ENCODE data around the gene PXN.
A peak's percentile ranks its signal among the peaks of the same experiment; 100 is the strongest.
"Not testable (repeated sequence)": the region's sequence is repeated elsewhere in the genome, so short reads cannot be mapped to it uniquely, and the experiment has no call there.

PXN gene

DNA sequence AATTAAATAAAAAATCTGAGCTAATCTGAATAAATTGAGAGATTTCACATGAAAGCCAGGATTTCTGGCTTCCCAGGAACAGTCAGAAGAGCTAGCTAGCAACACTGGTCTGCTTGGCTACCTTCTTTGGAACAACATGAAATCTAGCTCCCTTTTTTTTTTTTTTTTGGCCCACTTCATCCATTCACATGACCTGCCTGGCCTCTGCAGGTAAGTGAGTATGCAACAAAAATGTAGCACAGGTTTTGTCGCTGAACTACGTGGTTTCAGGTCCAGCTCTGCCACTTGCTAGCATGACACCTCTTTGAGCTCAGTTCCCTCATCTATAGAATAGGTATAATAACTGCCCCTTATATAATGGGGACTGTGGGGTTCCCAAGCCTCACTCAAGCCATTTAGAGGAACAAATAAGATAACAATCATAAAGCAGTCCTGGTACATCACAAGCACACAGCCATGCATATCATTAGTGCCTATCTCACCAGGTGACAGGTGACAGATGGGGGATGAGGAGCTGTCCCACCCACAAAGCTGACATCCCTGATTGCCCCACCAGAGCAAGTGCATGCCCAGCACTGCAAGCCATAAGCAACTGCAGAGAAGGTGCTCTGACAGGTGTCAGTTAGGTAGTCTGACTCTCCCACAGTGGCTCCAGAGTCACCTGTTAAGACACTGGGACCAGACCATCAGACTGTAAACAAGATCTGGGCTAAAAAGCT, 25.6 kb downstream of the PXN start:
- DNase-seq: no peak

DNA sequence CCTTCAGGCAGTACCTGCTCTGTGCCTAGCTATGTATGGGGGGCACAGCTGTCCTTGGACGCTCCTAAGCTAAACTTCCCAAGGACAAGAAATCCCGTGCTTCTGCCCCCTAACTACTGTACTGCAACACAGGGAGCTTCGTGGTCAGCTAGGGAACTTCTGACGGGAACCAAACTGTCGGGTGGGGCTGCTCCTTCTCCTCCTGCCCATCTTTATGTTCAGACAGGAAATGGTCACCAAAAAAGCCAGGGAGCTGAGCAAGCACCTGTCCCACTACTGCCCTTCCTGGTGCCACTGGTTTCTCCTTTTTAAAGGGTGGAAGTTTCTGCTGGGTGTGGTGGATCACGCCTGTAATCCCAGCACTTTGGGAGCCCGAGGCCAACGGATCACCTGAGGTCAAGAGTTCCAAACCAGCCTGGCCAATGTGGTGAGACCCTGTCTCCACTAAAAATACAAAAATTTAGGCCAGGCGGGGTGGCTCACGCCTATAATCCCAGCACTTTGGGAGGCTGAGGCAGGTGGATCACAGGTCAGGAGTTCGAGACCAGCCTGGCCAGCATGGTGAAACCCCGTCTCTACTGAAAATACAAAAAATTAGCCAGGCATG, 26.6 kb downstream of the PXN start:
- DNase-seq: peak; percentile 51

DNA sequence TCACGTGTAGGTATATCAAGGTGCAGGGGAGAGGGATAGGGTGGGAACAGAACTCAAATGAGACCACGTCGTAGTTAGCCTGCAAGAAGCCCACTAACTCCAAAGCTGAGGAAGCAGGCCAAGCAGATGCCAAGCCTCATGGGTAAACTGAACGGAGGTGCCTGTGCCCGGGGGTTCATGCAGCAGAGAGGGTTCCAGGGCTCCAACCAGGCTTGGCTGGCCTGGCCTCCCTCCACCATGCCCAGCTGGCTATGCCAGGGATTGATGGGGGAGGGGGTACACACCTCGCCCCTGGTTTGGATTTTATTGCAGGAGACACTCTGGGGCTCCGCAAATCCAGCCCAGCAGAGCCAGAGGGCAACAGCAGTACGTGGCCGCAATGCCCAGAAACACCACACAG, 27.3 kb downstream of the PXN start:
- DNase-seq: peak; percentile 49

DNA sequence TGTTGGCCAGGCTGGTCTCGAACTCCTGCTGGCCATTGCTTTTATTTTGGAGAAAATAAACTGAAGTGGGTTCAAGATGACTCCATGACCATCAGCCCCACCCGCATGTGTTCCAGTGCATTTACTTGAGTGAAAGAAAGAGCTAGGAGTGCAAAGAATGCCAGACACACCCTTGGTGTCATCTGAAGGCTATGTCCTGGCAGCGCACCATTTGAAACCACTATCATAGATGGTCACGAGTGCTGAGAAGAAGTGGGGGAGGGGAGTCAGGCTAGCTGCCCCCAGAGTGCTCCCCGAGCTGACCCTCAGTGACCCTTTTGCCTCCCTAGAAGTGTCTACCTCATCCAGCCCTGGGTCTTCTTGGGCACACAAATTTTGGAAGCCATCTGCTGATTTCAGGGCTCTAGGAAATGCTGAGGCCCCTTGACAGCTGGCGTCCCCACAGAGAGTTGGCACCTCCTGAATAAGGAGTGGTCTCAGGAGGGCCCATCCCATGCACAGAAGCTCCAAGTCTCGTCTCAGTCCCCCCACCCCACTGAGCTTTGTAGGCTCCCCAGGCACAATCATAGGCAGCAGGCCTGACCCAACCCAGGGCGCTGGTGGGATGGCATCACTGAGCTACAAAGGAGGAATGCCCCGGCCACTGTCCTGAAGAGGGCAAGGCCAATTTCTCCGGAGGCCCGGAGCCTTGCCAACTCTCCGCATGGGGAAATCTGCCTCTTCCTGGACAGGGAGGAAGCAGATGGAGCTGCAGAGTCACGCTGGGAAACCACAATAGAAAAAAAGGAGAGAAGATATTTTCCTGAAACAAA, 28.0 kb downstream of the PXN start:
- DNase-seq: peak; percentile 53

DNA sequence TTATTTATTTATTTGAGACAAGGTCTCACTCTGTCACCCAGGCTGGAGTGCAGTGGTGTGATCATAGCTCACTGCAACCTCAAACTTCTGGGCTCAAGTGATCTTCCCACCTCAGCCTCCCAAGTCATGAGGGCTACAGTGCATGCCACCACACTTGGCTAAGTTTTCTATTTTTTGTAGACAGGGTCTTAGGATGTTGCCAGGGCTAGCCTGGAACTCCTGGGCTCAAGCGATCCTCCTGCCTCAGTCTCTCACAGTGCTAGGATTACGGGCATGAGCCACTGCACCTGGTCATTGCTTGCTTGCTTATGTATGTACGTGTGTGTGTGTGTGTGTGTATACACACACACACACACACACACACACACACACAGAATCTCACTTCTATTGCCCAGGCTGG, 28.7 kb downstream of the PXN start:
- not testable (repeated sequence) for DNase-seq

DNA sequence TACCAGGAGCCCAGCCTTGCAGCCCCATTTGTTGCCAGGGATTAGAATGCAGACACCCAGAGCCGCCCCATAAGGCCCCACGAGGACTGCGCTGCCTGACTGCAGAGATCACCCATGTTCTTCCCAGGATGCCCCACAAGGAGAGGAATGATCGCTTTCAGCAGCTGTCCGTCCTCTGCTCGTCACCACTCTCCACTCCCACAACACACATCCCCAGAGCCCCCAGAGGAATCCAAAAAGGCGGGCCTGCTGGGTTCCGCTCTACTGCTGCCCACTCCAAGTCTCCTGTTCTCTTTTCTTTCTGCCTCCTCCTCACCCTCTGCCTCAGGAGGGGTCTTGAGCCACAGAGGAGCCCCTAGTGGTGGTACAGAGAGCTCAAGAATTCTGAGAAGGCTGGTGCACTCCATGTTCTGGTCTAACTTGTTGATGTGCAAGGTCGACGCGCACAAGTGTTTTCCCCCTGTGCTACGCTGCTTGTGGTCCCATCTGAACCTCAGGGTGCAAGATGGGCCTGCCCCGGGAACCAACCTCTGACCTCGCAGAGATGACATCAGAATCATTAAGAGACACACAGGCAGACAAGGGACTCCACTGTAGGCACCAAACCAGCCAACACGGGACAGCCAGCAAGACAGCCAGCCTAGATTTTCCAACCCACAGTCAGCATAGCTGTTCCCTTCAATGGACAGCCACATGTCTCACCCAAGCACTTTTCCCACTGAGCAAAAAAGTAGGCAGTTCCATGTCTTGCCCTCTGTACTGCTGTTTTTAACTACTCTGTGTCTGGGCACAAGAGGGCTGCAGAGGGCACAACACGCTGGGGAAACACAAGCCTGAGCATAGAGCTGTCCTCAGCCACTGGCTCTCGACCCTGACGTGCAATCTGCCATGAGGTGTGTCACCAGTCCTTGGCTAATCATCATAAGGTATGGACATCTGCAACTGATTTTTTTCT, 29.9 kb downstream of the PXN start:
- peak; percentile 81 for DNase-seq

DNA sequence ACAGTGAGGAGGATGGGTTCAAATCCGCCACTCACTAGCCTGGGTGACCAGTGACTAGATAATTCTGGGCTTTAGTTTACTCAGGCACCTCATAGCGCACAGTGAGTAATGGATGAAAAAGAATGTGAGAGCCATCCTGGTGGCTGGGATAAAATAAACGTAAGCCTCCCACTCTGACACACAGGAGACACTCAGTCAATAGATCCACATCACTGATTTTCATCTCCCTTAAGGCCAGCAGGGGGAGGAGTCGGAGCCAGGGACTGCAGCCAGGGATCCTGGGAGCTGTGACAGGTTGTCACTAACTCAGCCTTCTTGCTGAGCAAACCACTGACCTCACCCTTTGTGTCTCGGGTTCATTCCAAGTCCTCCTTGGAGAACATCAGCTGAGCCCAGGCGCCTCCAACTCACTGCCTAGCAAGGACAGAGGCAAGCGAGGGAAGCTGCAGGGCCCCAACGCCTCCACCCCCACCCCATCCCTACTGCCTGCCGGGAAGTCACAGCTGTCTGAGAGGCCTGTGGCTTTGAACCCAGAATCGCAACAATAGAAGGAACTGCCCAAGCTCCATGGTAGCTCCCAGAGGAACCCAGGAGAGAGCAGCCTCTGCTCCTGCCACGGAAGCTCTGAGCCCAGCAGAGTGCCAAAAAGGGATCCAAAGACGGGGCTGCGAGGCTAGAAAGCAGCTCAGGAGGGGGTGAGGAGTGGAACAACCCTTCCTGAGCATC, 30.7 kb downstream of the PXN start:
- peak; percentile 96 for DNase-seq

DNA sequence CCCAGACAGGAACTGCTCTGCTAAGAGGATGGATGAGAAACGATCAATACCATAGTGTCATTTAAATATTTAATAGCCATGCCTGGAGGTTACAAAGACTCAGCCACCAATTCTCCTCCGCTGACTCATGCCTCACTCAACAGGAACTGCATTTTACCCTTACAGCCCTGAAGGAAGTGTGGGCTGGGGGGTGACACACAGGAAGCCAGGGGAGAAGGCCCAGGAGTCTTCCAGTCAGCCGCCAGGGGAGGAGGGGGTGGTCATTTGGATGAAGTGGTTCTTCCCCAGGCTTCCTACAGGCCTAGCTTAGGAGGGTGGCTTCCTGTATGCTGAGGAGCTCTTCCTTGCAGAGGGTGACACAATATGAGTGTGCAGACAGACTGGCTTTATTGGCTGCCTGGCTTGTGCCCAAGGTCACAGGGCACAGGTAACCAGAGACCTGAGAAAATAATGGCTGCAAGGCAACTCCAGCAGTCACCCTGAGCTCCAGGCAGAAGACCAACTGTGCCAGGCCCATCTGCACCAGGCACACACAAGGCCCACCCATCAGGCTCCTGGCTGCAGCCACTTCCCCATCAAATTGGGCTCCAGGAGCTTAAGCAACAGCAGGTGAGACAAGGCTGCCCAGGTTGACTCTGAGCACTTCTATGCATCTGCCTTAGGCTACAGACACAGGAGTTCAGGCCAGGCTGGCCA, 34.1 kb downstream of the PXN start:
- DNase-seq: peak; percentile 100

DNA sequence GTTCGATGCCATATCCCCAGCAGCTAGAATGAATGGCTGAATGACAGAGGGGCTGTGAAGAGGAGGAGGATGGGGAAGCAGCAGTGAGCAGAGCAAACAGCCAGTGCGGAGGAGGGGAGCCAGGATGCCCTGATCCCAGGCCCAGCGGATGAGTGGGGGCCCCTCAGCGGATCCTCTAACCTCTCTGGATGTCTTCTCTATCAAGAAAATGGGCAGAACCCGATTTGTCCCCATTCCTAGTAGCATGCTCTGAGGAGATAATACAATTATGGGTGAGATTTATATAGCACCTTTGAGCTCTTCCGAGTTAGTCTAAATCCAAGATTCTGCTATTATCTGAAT, 34.6 kb downstream of the PXN start:
- no peak for DNase-seq

DNA sequence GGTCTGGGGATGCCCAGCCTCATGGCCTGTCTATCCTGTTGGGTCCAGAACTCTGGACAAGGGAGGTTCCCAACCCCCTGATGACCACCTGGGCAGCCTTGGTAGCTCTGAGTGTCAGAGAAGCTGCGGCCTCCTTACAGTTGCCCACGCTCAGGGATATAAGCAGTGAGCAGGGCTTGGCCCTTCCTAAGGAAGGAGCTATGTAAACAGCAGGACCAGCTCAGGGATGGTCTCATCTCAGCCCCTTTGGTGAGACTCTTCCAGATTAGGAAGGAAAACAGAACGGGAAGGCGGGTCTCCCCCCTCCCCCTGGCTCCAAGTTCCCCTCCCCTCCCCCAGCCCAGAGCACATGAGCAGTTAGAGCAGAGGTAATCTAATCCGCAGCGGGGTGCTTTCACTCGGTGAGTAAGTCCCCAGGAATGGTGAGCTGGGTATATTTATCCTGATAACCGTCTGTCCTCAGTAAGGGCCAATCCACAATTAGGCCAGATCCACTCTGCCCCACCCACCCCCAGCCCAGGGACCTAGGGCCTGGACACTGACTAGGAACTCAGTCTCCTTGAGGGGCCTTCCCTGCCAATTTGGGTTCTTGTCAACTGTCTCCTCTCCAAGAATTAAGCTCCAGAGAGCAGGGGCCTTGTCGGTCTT, 35.1 kb downstream of the PXN start:
- DNase-seq: peak; percentile 100

DNA sequence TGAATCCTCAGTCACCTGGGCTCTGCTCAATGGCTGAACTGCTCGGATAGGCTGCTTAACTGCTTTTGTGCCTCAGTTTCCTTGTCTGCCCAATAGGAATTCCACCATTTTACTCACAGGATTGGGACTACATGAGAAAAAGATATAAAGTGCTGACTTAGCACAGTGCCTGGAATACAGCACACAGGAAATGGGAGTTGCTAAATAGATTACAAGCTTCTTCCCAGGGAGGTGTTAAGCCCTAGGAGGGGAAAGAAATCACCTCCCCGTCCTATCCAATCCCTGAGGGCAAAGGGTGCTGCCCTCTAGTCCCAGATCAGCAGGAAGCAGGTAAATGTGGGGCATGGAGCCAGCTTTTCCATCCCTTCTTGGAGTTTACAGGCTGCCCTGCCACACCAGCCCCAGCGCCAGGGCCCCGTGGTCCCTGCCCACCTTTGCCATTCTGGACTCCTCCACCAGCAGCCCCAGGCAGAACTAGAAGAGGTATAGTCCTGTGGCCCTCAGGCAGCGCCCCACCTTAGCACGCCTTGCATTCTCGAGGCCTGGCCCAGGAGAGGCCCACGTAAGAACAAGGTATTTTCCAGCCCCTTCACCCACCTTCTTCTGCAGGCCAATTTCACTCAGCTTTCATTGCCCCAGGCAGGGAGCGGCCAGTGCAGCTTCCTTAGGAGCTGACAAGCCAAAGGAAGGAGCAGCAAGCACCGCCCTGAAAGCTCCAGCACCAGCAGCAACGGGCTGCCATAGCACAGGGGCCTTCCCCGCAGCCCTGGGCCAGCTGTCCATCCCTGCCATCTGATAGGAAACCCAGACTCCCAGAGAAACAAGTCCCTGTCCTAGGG, 35.8 kb downstream of the PXN start:
- DNase-seq: peak; percentile 99

DNA sequence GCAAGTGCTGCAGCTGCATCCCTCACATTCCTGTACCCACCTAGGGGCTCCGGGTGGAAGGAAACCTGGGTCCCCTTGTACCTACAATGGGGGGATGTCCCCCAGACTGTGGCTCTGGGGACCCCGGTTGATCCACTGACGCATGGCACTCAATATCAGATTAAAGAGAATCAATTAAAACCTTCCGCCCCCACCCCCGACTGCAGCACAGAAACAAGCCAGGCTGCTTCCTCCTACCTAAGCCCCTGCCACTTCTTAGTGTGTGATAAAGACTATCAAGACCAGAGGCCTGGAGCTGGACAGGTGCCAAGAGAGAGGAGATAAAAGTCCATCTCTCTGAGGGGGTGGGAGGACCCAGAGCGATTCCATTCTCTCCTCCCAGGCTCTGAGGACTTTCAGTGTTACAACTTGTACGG, 36.5 kb downstream of the PXN start:
- DNase-seq: peak; percentile 90

DNA sequence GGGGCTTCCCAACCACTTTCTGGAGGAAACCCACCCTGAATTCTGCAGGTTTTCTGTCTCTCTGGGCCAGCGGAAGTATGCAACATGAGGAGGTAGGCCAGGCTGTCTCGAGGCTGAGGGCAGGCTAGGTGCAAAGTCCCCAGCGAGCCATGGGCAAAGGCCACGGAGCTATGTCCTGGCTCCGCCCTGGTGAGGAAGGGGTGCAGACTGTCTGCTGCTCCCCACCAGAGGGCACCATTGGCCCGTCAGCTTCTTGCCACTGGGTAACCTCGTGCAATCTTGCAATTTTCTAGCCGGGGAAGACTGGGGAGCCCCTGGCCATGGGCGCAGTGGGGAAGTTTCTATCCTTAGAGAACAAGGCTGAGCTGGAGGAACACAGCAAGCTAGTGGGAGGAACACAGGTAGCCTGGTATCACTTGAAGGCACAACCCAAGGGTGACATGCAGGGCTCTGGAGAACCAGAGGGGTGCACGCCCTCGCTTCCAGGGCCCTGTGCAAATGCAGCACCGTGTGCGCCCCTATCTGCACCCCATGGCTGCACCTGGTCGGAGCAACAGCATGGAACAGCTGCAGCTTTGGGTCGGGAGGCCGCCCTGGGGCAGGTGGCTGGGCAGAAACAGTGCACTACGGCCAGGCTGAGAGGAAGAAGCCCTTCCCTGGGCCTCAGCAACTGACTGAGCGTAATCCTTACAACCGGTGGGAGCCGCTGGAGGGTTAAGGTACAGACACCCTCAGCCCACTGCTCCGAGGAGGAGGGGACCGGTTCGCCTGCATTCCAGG, 37.0 kb downstream of the PXN start:
- peak; percentile 99 for DNase-seq

DNA sequence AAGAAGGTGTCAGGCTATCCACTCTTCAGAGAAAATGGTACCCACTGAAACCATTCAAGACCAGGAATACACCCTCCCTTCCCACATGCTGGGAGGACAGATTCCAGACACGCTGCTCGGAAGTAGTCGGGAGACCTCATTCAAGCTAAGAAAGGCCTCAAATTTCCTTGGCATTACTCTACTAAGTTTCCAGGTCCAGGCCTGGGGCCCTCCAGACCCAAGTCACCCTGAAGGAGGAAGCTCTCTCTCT, 37.6 kb downstream of the PXN start:
- DNase-seq: no peak

DNA sequence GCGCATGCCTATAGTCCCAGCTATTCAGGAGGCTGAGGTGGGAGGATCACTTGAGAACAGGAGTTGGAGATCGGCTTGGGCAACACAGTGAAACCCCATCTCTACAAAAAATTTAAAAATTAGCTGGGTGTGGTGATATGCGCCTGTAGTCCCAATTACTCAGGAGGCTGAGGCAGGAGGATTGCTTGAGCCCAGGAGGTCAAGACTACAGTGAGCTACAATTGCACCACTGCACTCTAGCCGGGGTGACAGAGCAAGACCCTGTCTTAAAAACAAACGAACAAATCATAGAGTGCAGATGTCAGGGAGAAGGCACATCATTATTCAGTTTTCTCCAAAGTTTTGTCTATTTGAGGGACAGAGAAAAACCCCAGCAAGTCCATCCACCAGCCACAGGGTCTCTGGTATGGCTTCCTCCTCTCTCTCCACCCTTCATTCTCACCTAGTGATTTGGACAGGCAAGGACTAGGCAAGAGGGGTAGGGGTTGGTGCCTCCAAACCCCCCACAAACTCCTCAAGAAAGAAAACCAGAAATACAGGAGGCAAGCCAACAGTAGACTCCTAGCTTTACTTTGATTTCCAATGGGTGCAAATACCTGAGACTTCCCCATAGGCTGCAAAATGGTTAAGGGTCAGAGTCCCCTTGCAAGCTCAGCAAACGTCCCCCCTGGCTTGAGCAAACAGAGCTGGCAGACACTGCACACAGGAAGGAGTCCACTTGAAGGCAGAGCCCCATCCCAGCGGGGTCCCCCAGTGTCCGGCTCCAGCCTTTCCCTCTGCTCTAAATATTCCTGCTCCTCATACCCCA, 38.1 kb downstream of the PXN start:
- no peak for DNase-seq

DNA sequence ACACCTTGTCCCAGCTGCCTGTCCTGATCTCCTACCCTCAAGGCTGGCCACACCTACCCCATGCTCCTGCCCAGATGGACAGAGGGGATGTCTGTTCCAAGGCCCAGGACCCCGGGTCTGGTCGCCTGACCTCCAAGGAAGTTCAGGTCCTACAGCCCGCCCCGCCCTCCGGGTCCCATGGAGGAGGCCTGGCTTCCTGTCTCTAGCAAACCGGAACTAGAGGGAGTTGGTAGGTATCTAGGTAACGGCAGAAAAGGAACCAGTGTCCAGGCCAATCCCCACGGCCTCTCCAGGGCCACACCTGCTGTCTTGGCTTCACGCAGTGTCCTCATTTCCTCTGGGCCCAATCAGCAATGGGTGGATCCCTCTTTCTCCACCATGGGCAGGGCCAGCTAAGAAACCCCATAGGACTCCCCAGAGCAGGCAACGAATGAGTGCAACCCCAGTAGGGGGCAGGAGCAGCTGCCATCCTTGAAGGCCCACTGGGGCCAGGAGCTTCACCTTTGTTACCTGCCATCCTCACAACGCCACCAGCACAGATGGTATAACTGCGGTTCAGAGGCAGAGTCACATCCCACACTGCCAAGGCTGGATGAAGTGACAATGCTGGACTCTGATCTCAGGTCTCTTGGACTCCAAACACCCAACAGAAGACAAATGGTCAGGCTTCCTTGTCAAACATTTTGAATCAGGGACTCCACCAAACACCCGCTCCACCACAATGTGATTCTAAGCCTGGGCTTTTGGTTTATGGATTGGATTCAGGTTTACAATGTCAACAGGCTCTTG, 39.5 kb downstream of the PXN start:
- no peak for DNase-seq

DNA sequence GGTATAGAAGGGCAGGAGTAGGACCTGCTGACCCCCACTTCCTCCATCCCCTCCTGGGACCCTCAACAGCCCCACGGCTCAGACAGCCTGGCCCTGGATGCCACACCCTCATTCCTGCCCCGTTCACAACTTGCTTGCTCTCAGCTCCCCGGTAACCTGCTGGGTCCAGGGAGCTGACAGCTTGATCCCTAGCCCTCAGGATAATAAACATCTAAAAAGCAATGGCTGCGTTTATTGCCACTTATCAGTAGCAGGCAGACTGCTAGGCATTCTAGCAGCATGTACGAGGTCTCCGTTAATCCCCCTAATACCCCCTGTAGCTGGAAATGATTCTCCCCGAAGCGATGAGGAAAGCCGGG, 40.4 kb downstream of the PXN start:
- no peak for DNase-seq

Data from islet precursor cell (in vitro differentiated cells).